ENCODE data around the gene OLR1.
"Not testable (repeated sequence)": the region's sequence is repeated elsewhere in the genome, so short reads cannot be mapped to it uniquely, and the experiment has no call there.

Gene OLR1

GRCh38 chr12:10171973-10172728 is at the start of gene OLR1:
TSS of gene OLR1 (minus strand) at chr12:10172132. CDS start at chr12:10172077, 55 bp downstream.
- no peak for DNase-seq

GRCh38 chr12:10220398-10221077 is 48.6 kb upstream of the OLR1 start:
- DNase-seq = no peak

DNA sequence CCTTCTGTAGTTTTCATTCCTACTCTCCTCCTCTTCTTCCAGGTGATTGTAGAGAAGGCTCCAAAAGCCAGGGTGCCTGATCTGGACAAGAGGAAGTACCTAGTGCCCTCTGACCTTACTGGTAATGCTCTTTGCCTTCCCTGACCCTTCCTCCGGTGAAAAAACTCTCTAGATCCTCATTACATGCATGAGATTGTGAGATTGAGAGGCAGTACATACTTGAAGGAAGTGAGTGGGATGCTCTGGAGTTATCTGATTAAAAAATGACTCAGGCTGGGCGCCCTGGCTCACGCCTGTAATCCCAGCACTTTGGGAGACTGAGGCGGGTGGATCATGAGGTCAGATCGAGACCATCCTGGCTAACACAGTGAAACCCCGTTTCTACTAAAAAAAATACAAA is 46.1 kb upstream of the OLR1 start:
- DNase-seq = no peak

DNA sequence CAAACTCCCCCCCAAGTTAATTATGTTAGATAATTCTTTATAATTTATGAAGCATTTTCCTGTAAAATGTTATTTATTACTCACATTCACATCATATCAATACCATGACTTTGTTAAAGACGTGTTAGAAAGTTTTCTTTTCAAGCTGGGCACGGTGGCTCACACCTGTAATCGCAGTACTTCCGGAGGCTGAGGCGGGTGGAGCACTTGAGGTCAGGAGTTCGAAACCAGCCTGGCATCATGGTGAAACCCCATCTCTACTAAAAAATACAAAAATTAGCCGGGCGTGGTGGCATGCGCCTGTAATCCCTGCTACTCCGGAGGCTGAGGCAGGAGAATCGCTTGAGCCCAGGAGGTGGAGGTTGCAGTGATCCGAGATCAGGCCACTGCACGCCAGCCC is 44.0 kb upstream of the OLR1 start:
- not testable (repeated sequence) for DNase-seq

DNA sequence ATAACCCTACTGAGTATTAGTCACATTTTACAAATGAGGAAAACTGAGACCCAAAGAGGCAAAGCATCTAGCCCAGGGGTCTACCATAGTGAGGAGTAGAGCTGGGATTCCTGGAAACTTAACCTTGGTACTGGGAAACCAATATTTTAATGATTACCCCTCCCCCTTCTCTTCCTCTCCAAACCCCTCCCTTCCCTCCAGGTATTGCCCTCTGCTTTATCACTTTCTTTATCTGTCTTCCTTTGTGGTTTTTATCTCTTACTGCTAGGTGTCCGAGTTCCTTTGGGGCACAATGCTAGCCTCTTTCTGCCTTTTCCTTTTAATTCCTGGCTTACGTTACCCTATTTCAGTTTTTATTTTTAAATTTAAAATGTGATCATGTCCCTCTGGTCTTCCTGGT is 43.5 kb upstream of the OLR1 start:
- DNase-seq = no peak

- DNase-seq = no peak
These were observed 42.9 kb upstream of the OLR1 start for GRCh38 chr12:10214895-10215267.

DNA sequence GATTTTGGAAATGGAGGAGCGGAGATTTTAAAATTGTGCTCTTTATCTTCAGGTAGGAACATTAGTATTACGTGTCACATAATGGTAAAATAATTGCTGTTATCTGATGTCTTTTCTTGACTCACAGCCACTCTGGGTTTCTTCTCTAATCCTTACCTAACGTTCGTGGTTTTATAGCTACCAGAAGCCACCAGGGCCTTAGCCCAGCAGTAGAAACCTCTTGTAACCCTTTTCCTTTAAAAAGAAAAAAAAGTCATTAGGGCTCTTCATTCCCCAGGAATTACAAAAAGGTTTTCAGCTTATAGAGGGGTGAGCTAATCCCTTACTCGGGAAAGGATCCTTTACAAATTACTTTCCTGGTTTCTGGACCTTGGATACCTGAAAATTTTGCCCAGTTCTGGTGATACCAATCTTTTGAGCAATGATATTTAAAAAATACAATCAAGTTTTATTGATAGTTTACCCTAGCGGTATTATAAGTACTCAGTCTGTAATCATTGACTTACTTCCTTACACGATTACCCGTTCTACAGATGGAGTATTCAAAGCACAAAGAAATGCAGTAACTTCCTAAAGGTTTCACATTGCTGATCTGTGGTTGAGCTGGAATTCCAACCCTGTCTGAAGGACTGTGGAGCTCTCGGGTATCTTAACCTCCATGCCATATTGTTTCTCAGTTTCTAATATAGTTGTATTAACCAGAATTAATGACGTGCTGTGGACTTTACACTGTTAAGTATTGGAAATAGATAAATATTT is 42.4 kb upstream of the OLR1 start:
- no peak for DNase-seq

GRCh38 chr12:10213168-10214135 is 41.5 kb upstream of the OLR1 start:
- no peak for DNase-seq

DNA sequence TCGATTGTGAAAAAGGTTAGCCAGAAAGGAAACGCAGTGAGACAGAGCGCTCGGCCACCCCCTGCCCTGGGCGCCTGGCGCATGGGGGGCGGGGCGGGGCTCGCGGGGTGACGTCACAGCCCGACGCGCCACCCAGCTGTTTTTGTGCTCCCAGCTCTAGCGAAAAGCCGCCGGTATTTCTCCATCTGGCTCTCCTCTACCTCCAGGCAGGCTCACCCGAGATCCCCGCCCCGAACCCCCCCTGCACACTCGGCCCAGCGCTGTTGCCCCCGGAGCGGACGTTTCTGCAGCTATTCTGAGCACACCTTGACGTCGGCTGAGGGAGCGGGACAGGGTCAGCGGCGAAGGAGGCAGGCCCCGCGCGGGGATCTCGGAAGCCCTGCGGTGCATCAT is 40.8 kb upstream of the OLR1 start, which contains the start of gene GABARAPL1:
GABARAPL1 (plus strand) TSS at position 139 of the 393 bp plus-strand sequence; CDS start at position 392, 253 bp downstream.
- peak; percentile 31 for DNase-seq

DNA sequence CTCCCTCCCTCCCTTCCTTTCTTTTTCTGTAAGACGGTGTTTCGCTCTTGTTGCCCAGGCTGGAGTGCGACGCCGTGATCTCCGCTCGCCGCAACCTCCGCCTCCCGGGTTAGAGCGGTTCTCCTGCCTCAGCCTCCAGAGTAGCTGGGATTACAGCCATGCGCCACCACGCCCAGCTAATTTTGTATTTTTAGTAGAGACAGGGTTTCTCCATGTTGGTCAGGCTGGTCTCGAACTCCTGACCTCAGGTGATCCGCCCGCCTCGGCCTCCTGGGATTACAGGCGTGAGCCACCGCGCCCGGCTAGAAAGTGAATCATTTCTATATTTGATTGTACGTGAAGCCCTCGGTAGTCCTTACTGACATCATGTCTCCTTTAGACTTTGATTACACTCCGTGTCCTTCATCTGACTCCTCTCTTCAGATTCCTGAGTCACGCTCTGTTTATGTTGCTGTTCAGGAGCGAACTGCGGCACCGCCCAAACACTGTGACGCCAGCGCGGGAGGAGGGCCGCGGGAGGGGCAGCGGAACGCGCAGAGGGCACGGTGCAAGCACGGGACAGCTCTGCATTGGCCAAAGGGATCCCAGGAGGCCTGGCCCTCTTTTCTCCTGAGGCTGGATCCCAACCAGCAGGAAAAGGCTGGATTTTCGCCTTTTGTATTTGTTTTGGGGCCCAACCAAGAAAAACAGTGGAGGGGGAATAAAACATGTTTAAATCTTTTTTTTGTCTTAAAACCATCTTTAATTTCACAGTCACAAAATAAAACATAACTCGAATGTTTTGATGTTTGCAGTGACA is 40.2 kb upstream of the OLR1 start:
- peak; percentile 68 for DNase-seq

DNA sequence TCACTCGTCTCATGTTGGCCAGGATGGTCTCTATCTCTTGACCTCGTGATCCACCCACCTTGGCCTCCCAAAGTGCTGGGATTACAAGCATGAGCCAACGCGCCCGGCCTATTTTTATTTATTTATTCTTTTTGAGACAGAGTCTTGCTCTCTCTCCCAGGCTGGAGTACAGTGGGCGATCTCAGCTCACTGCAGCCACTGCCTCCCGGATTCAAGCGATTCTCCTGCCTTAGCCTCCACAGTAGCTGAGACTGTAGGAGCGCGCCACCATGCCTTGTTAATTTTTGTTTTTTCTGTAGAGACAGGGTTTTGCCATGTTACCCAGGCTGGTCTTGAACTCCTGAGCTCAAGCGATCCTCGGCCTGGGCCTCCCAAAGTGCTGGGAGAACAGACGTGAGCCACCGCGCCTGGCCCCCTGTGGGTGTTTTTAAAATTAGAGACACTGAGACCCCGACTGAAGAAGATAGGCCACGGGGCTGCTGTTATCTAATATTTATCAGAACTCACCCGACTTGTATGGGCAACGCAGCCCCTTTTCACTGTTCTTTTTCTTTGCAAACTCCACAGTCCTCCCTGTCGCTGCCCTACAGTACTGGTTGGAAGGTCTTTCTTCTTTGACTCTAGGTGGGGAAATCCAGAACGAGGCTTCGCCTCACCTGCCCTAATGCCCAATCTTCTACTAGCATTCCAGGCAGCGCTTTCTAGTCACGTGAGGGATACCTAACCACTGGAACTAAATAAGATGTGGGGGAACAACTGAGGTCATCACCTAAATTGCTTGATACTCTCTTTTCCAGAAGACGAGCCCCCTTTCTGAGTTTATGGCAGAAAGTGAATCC is 39.4 kb upstream of the OLR1 start:
- no peak for DNase-seq

GRCh38 chr12:10210225-10210624 is 38.3 kb upstream of the OLR1 start:
- no peak for DNase-seq

DNA sequence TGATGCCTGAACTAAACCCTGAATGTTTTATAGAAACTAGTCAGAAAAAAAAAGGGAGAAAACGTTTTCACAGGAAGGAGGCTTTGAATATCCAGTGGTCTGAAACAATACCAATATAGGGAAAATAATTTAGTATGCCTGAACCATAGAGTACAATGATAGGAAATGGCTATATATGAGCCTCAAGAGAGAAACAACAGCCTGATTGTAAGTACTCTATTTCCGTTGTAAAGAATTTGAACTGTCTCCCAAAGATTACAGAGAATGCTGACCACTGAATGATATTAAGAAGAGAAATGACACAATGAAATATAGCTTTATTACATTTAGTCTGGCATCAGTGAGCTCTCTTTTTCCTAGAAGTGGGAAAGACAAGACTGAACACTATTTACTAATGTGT is 35.2 kb upstream of the OLR1 start:
- DNase-seq = no peak

DNA sequence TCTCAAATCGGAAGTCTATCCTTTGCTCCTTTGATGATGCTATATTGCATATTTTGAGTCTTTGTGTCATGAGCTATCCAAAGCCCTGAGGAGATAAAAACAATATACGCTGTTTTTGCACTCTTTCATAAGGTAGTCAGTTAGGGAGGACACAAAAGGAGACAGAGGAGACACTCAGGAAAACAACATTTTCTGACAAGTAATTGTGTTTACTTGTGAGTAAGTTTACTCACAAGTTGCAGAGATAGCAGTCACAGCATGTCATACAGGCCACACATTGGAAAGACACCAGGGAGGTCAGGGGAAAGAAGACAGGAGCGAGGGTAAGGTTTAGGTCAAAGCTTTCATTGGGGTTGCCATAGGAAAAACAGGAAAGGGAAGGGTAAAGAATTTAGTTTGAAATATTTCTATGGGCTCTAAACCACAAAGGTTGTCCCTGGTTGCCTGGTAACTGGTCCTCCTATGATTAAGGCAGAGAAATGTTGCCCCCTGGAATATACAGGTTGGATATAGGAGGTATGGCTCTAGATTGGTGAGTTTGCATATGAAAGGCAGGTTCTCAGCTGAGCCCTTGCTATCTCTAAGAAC is 33.4 kb upstream of the OLR1 start:
- DNase-seq = no peak

DNA sequence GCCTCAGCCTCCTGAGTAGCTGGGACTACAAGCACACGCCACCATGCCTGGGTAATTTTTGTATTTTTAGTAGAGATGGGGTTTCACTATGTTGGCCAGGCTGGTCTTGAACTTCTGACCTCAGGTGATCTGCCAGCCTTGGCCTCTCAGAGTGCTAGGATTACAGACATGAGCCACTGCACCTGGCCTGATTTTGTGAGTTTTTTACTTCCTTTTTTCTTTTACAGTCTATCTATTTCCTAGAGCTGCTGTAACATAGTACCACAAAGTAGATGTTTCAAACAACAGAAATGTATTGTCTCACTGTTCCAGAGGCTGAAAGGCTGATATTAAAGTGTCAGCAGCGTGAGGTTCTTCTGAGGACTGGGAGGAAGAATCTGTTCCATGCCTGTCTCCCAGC is 32.6 kb upstream of the OLR1 start:
- DNase-seq = not testable (repeated sequence)

DNA sequence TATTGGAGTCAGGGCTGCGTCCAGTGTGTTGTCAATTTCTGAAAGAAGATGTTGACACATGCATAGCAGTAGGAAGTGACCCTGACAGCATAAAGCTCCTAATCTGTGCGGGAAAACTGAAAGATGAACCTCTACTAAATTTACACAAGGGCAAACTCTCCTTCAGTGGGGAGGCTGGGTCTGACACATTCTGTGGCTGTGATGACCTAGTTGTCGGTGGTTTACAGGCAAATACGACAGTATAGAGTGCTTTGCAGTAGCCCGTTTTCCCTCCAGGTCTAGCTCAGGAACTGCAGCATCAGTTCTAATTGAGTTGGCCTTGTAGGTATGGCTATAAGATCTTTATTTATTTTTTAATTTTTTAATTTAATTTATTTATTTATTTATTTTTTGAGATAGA is 25.9 kb upstream of the OLR1 start:
- DNase-seq = no peak

DNA sequence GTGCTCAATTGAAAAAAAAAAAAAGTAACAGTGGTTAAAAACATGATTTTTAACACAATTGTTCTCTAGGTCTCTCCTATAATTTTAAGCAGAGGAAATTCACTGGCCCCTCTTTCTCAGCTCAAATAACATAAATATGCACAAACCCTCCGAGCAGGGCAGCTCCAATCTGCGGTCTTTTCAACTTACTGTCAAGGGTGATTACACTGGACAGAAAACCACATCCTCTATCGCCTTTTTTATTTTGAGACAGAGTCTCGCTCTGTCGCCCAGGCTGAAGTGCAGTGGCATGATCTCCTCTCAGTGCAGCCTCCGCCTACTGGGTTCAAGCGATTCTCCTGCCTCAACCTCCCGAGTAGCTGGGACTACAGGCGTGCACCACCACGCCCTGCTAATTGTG is 24.3 kb upstream of the OLR1 start:
- DNase-seq = no peak

DNA sequence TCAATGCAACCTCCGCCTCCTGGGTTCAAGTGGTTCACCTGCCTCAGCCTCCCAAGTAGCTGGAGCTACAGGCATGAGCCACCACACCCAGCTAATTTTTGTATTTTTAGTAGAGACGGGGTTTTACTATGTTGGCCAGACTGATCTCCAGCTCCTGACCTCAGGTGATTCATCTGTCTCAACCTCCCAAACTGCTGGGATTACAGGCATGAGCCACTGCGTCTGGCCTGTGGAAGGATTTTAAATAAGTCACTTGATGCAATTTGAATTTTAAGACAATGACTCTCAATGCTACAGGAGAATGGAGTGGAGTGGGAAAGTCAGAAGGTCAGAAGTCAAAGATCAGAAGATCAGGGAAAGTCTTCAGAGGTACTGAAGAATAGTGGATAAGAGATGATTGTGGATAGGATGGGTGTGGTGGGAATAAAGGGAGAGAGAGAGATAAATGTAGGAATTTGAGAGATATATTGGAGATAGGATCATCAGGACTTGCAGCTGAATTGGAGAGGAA is 22.3 kb upstream of the OLR1 start:
- no peak for DNase-seq

DNA sequence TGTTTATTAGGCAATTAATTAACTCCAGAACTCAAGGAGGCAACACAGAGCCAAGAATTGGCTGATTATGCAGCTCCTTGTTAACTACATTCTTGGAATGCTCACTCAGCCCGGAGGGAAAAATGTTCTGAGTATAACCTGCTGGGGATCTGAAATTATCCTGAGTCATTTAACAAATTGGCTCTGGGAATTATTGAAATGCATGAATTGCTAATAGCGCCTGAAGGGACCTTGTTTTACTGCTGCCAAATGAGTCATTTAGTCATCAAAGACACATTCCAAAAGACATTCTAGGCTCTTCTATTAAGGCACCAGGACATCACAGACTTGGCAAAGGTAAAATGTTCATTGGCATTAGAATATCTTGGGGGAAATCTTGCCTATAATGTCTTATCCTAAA is 19.9 kb upstream of the OLR1 start:
- DNase-seq = no peak
